ENCODE data around the gene CXCL16. TPM values are rescaled to one million over a fixed set of nuclear protein-coding genes. Genes with fewer than 3 reads are reported as not detected.
"Not testable (repeated sequence)": the region's sequence is repeated elsewhere in the genome, so short reads cannot be mapped to it uniquely, and the experiment has no call there.

CXCL16 gene
- total and polyA plus RNA-seq, 4 donors: 7.5 to 18.8 (median 13.2) TPM

DNA sequence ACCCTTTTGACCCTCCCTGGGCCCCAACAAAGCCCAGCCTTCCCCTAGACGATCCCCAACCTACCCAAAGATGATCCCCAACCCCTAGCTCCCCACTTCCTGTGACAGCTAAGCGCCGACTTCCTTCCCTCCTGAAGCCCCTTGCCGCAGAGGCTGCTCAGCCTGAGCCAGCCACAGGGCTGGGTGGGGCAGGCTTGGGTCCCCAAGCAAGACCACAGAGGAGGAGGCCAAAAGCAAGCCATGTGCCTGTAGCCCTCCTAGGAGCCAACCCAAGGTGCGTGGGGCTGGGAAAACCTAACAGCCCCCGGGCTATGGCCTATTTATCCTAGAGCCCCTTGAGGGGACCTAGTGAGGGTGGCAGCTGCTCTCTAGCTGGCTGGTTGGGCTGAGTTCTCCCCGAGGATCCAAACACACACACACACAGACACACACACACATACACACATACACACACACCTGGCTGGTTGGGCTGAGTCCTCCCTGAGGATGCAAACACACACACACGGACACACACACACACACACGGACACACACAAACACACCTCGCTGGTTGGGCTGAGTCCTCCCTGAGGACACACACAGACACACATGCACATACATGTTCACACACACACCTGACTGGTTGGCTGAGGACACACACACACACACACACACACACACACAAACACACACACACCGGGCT is 24.5 kb downstream of the CXCL16 start:
- WGBS (ENCODE audit: insufficient coverage): 68% methylated on average over 9 of the region's 11 CpGs
- Histone ChIP-seq H3K9me3 (ENCODE audit: control insufficient read depth, insufficient read depth, low read length) (no peaks in the 10 kb centered on the region), H3K36me3 (ENCODE audit: control insufficient read depth, insufficient read depth, low read length) (peaks cover 55% of the 10 kb centered on the region), H3K27ac (ENCODE audit: low read depth, low read length) (no peak overlapping the region), H3K4me1 (ENCODE audit: control insufficient read depth, insufficient read depth, low read length) (peaks cover 19% of the 10 kb centered on the region), H3K27me3 (ENCODE audit: control insufficient read depth, insufficient read depth, low read length) (no peaks in the 10 kb centered on the region), H3K4me3 (ENCODE audit: low read depth, low read length) (no peak overlapping the region)
- no peak for DNase-seq (ENCODE audit: low read depth in 4 of 6, low spot score in 6 of 6)

DNA sequence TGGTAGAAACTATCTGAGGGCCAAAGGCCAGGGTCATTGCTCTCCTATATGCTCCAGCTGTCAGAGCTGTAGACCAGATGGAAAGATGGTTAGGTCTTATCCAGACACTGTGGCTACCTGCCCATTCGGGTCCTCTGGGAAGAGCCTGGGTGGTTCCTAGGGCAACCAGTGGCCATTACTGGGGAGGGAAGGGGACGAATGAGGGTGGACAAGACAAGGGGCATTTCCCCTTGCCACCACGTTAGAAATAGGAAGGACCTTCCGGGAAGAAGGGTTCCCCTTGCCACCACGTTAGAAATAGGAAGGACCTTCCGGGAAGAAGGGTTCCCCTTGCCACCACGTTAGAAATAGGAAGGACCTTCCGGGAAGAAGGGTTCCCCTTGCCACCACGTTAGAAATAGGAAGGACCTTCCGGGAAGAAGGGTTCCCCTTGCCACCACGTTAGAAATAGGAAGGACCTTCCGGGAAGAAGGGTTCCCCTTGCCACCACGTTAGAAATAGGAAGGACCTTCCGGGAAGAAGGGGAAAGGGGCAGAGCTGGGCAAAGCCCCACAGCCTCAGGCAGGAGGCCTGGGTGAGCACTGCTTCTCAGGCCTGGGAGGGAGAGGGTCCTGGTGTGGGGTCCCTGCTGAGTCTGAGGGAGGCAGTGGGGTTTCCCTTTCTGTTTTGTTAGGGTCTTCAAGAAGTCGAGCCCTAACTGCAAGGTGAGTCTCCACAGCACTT is 25.2 kb downstream of the CXCL16 start:
- H3K4me3 ChIP-seq (ENCODE audit: low read depth, low read length); H3K27me3 ChIP-seq (ENCODE audit: control insufficient read depth, insufficient read depth, low read length); H3K9me3 ChIP-seq (ENCODE audit: control insufficient read depth, insufficient read depth, low read length); H3K27ac ChIP-seq (ENCODE audit: low read depth, low read length); DNase-seq (ENCODE audit: low read depth in 4 of 6, low spot score in 6 of 6): not testable (repeated sequence)
- peaks cover 48% of the 10 kb centered on the region for H3K36me3 ChIP-seq (ENCODE audit: control insufficient read depth, insufficient read depth, low read length)
- H3K4me1 ChIP-seq (ENCODE audit: control insufficient read depth, insufficient read depth, low read length): peaks cover 23% of the 10 kb centered on the region
- 88% methylated on average over 5 of the region's 15 CpGs for WGBS (ENCODE audit: insufficient coverage)

DNA sequence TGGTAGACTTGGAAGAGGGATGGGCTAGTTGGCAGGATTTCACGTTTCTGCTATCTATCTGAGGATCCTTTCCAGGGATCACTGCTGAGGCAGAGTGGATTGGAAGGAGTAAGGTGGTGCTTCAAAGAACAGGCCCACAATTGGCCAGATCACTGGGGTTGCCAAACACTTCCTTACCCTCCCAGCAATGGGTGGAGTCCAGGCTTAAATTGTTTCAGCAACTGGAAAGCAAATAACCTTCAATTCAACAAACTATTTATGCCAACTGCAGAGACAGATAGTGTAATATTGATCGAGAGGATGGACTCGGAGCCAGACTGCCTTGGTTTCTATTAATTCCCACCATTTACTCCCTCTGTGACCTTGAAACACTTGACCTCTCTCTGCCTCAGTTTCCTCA is 27.2 kb downstream of the CXCL16 start:
- Histone ChIP-seq H3K27ac (ENCODE audit: low read depth, low read length) (no peak overlapping the region), H3K4me1 (ENCODE audit: control insufficient read depth, insufficient read depth, low read length) (peaks cover 28% of the 10 kb centered on the region), H3K36me3 (ENCODE audit: control insufficient read depth, insufficient read depth, low read length) (peaks cover 28% of the 10 kb centered on the region), H3K9me3 (ENCODE audit: control insufficient read depth, insufficient read depth, low read length) (no peaks in the 10 kb centered on the region), H3K27me3 (ENCODE audit: control insufficient read depth, insufficient read depth, low read length) (no peaks in the 10 kb centered on the region), H3K4me3 (ENCODE audit: low read depth, low read length) (no peak overlapping the region)
- no CpG with 5 or more reads among the region's 3 CpGs for WGBS (ENCODE audit: insufficient coverage)
- no peak for DNase-seq (ENCODE audit: low read depth in 4 of 6, low spot score in 6 of 6)

DNA sequence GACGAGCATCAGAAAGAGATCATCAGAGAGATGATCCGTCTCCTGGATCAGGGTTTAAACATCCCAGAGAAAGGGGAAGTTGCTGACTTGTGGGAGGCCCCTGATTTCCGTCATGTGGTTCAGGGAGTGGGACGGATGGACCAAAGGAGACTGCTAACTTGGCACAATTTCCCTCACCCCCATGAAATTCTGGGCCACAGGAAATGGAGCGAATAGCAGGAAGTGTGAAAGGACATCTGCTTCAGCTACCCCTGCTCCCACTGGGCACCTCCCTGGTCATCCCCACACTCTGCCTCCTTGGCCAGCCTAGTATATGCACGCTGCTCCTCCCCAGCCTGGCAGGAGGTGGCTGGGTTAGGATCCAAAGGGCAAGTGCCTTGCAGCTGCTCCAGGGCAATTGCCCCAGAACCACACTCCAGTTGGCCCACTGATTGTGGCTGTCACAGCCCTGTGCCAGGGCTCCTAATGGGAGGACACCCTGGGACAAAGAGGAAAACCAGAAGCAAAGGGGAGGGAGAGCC is 28.0 kb downstream of the CXCL16 start:
- peak overlapping the region; percentile 73 for H3K4me3 ChIP-seq (ENCODE audit: low read depth, low read length)
- H3K27me3 ChIP-seq (ENCODE audit: control insufficient read depth, insufficient read depth, low read length): no peaks in the 10 kb centered on the region
- H3K9me3 ChIP-seq (ENCODE audit: control insufficient read depth, insufficient read depth, low read length): no peaks in the 10 kb centered on the region
- DNase-seq (ENCODE audit: low read depth in 4 of 6, low spot score in 6 of 6): peak in 2 of 6 donors; percentile 6 to 38
- WGBS (ENCODE audit: insufficient coverage): 44% methylated on average over 3 of the region's 6 CpGs
- H3K27ac ChIP-seq (ENCODE audit: low read depth, low read length): no peak overlapping the region
- peaks cover 20% of the 10 kb centered on the region for H3K36me3 ChIP-seq (ENCODE audit: control insufficient read depth, insufficient read depth, low read length)
- peaks cover 28% of the 10 kb centered on the region for H3K4me1 ChIP-seq (ENCODE audit: control insufficient read depth, insufficient read depth, low read length)

DNA sequence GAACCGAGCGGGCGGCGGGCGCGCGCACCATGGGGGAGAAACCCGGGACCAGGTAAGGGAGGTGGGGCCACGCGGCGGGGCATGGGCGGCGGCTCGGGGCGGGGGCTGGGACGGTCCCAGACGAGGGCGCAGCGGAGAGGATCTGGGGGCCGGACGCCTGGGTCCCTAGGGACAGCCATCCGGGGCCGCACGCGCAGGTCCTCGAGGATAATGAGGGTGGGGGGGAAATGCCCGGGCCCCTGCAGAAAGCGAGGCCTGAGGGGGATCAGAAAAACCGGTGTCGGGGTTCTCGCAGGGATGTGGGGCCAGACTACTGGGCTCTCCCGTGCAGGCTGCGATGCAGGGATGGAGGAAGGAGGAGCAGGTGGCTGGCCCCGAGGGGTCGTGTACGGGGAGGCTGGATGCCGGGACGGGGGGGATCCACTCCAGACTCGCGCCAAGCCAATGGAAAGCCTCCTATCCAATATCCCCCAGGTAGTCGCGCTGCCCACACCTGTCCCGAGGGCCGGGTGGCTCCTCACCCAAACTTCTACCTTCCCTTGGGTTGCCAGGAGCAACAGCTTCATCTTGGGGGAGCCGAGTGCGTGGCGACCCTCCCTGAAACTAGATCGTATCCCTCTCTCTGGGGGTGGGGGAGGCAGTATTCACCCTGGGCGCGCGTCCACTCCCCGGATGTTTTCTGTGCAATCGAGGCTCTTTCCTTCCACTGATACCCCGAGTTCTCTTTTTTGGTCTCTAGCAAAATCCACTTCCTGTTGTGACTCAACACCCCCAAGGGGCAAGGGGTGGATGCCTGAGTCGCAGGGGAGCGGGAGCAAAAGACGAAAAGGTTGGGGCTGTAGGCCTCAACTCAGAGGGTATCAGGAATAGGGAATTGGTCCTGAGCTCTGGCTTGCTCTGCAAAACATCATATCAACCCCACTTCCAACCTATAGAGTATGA is 28.8 kb downstream of the CXCL16 start:
- Histone ChIP-seq H3K4me3 (ENCODE audit: low read depth, low read length) (peak overlapping the region; percentile 73), H3K4me1 (ENCODE audit: control insufficient read depth, insufficient read depth, low read length) (peaks cover 28% of the 10 kb centered on the region), H3K27ac (ENCODE audit: low read depth, low read length) (peak overlapping the region; percentile 61), H3K27me3 (ENCODE audit: control insufficient read depth, insufficient read depth, low read length) (no peaks in the 10 kb centered on the region), H3K9me3 (ENCODE audit: control insufficient read depth, insufficient read depth, low read length) (no peaks in the 10 kb centered on the region), H3K36me3 (ENCODE audit: control insufficient read depth, insufficient read depth, low read length) (peaks cover 13% of the 10 kb centered on the region)
- WGBS (ENCODE audit: insufficient coverage): 2% methylated on average over 44 of the region's 57 CpGs
- DNase-seq (ENCODE audit: low read depth in 4 of 6, low spot score in 6 of 6): peak in 2 of 6 donors; percentile 18 to 67

DNA sequence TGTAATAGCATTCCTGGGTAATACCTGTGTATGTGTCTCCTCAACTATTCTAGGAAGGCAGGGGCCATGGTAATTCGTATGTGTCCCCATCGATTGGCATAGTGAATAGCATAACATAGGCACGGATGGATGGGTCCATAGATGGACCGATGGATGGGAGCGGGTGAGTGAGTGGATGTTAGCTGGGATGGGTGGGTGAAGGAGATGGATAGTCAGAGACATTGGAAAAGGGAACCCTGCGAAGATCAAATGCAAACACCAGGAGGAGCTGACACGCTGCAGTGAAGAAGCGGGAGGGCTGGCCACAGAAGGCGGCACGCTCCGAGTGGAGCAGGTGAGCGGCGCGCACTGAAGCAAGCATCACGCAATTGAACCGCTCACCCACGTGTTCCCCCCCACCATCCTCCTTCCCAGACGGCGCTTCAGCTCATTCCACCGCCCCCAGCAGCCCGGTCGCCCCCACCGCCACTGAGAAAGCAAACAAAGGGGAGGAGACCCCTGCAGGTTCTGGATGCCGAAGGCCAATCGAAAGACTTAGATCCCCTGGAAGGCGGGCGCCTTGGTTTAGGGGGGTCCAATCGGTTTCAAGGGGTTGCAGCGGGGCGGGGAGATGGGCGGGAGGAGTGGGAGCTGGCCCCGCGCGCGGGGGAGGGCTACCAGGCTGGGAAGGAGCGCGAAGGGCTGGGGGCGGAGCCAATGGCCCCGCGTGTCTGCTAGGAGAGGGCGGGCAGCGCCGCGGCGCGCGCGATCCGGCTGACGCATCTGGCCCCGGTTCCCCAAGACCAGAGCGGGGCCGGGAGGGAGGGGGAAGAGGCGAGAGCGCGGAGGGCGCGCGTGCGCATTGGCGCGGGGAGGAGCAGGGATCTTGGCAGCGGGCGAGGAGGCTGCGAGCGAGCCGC is 29.7 kb downstream of the CXCL16 start, which contains the start of gene ARRB2:
Gene ARRB2 (plus strand): TSS at position 839 of the 899 bp plus-strand sequence. CDS start 90 bp downstream, outside the sequence.
- 0% methylated on average over 67 of the region's 67 CpGs for WGBS (ENCODE audit: insufficient coverage)
- no peaks in the 10 kb centered on the region for H3K9me3 ChIP-seq (ENCODE audit: control insufficient read depth, insufficient read depth, low read length)
- DNase-seq (ENCODE audit: low read depth in 4 of 6, low spot score in 6 of 6): peak; percentile 96 to 100 (median 98)
- peaks cover 28% of the 10 kb centered on the region for H3K4me1 ChIP-seq (ENCODE audit: control insufficient read depth, insufficient read depth, low read length)
- peak within 1 kb of the TSS; percentile 76 for H3K27ac ChIP-seq (ENCODE audit: low read depth, low read length)
- H3K36me3 ChIP-seq (ENCODE audit: control insufficient read depth, insufficient read depth, low read length): peaks cover 4% of the 10 kb centered on the region
- no peaks in the 10 kb centered on the region for H3K27me3 ChIP-seq (ENCODE audit: control insufficient read depth, insufficient read depth, low read length)
- peak within 1 kb of the TSS; percentile 73 for H3K4me3 ChIP-seq (ENCODE audit: low read depth, low read length)

DNA sequence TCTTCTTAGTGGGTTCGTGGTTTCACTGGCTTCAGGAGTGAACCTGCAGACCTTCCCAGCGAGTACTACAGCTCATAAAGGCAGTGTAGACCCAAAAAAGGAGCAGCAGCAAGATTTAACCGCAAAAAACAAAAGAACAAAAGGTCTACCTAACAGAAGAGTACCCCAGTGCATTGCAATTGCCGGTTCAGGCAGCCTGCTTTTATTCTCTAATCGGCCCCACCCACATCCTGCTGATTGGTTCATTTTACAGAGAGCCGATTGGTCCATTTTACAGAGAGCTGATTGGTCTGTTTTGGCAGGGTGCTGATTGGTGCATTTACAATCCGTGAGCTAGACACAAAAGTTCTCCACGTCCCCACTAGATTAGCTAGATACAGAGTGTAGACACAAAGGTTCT is 31.3 kb downstream of the CXCL16 start:
- H3K27me3 ChIP-seq (ENCODE audit: control insufficient read depth, insufficient read depth, low read length): no peaks in the 10 kb centered on the region
- H3K4me1 ChIP-seq (ENCODE audit: control insufficient read depth, insufficient read depth, low read length): peaks cover 36% of the 10 kb centered on the region
- H3K9me3 ChIP-seq (ENCODE audit: control insufficient read depth, insufficient read depth, low read length): no peaks in the 10 kb centered on the region
- no peak overlapping the region for H3K4me3 ChIP-seq (ENCODE audit: low read depth, low read length)
- no peaks in the 10 kb centered on the region for H3K36me3 ChIP-seq (ENCODE audit: control insufficient read depth, insufficient read depth, low read length)
- DNase-seq (ENCODE audit: low read depth in 4 of 6, low spot score in 6 of 6): peak in 1 of 6 donors; percentile 38
- 67% methylated on average over 5 of the region's 8 CpGs for WGBS (ENCODE audit: insufficient coverage)
- H3K27ac ChIP-seq (ENCODE audit: low read depth, low read length): no peak overlapping the region

DNA sequence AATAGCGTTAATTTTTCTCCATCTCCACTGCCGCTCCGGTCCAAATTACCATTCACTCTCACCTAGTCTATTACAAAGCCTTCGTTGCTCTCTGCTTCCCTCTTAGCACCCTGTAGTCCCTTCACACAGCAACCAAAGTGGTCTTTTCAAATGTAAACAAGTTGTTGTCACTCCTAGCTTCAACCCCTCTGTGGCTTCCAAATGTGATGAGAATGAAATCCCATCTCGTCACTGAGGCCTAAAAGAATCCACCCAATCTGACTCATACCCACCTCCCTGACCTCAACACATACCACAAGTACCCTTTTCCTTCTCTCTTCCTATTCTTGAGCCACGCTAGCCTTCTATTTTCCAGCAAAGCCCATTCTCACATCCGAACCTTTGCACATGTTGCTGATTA is 33.6 kb downstream of the CXCL16 start:
- 72% methylated on average over 7 of the region's 7 CpGs for WGBS (ENCODE audit: insufficient coverage)

More for the DNA sequence above, 33.6 kb downstream of the CXCL16 start:
- Histone ChIP-seq H3K27ac (ENCODE audit: low read depth, low read length) (no peak overlapping the region), H3K27me3 (ENCODE audit: control insufficient read depth, insufficient read depth, low read length) (no peaks in the 10 kb centered on the region), H3K36me3 (ENCODE audit: control insufficient read depth, insufficient read depth, low read length) (no peaks in the 10 kb centered on the region), H3K4me1 (ENCODE audit: control insufficient read depth, insufficient read depth, low read length) (peaks cover 29% of the 10 kb centered on the region), H3K4me3 (ENCODE audit: low read depth, low read length) (no peak overlapping the region), H3K9me3 (ENCODE audit: control insufficient read depth, insufficient read depth, low read length) (no peaks in the 10 kb centered on the region)
- no peak for DNase-seq (ENCODE audit: low read depth in 4 of 6, low spot score in 6 of 6)
